ENCODE results near the gene RIMKLA. TPM values are rescaled to one million over a fixed set of nuclear protein-coding genes. Genes with fewer than 3 reads are reported as not detected.

Gene RIMKLA
- total RNA-seq, 1 experiment from 2014 or later = 0.37 TPM

DNA sequence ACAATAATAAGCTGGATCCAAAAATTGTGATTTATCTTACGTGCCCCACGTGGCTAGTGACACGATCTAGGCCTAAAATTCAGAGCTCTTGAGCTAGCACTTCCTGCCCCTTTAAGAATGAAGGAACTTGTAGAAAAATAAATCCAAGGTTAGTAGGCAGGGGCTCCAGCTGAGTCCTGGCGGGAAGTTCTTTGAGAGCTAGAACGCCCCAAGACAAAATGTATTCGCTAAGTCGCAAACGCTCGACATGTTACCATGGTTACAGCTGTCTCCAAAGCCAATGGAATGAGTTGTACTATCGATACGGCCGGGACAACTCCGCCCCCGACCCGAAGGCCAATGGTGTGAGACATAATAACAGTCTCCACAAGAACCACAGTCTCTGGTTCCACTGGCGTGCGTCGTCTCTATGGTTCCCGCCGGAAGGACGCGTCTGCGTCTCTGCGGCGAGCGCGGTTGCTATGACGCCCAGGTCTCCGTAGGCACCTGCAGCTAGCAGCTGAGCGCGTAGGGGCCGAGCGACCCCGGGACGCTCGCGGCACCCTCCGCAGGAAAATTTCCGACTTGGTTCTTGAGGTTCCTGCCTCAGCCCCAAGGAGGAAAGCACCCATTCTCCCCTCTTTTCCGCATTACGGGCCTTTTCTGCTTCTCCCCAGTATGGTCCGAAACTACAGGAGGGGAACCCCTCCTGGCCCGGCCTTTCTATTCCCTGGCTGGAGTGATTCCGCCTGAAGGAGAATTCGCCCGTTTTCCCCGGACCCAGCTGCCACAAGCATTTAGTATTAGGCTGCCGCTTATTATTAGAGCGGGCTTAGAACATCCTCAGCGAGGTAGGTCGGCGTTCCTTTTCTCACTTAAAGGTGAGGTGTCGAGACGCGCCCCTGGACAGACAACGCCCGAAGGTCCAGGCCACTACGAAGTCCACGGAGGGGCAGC is 82.5 kb downstream of the RIMKLA start, which contains the start of gene CCDC30:
Gene CCDC30 (plus strand): TSS at position 459 of the 936 bp plus-strand sequence. CDS start 17,266 bp downstream, outside the sequence.
- peak; percentile 100 for DNase-seq (ENCODE audit: low spot score)
- in situ Hi-C loops (cut with HindIII; ENCODE audit: low sequenced_read_pairs) = no loop called here

GRCh38 chr1:42463921-42464320 is 83.3 kb downstream of the RIMKLA start:
- no peak for DNase-seq (ENCODE audit: low spot score)

DNA sequence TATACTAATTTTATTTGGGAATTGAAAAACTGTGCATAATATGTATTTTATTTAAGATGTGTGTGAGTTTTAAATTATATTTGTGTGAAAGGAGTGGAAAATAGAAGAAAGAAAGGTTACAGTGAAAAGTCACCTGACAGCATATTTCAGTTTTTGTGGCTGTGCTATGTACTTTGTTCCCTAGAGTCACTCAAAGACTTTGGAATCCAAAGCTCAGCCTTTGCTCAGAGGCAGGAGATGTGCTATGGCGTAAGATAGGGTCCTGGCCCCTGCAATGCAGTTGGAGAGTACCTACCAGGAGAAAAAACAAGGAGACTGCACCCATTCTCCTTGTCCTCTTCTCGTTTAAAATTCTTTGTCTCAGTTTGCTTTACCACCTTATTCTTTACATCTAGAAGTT is 85.4 kb downstream of the RIMKLA start:
- in situ Hi-C loops (cut with HindIII; ENCODE audit: low sequenced_read_pairs) = no loop called here

More at GRCh38 chr1:42463921-42464320, 83.3 kb downstream of the RIMKLA start:
- in situ Hi-C loops (cut with HindIII; ENCODE audit: low sequenced_read_pairs) = no loop called here

GRCh38 chr1:42469727-42470126 is 89.1 kb downstream of the RIMKLA start:
- DNase-seq (ENCODE audit: low spot score) = no peak
- in situ Hi-C loops (cut with HindIII; ENCODE audit: low sequenced_read_pairs) = no loop called here

More for the DNA sequence above, 85.4 kb downstream of the RIMKLA start:
- DNase-seq (ENCODE audit: low spot score) = no peak

Other genes starting within 250 kb of the RIMKLA start
- gene GUCA2B, start 227.4 kb upstream of the RIMKLA start, total RNA-seq (2014; rRNA removed; shearing (Covaris generic)) = not detected in 2 replicates
- gene GUCA2A, start 216.0 kb upstream of the RIMKLA start, total RNA-seq (2014; rRNA removed; shearing (Covaris generic)) = not detected in 2 replicates
- gene FOXJ3, start 45.6 kb upstream of the RIMKLA start, total RNA-seq (2014; rRNA removed; shearing (Covaris generic)) = 20.1 and 21.4 TPM in 2 replicates
- gene ZMYND12, start 75.2 kb downstream of the RIMKLA start, total RNA-seq (2014; rRNA removed; shearing (Covaris generic)) = 1.0 TPM in 1 of 2 replicates, not detected in the other
- 111 and 124 TPM in 2 replicates for gene PPCS, start 75.8 kb downstream of the RIMKLA start, total RNA-seq (2014; rRNA removed; shearing (Covaris generic))
- gene CCDC30, start 82.5 kb downstream of the RIMKLA start, total RNA-seq (2014; rRNA removed; shearing (Covaris generic)) = 0.49 and 3.4 TPM in 2 replicates

All from G401 (cell line).